Activated T-helper 1 cell treated with Interleukin-2 at 50 U/mL for 16 hours (primary cell): ENCODE measurements around the gene IDH3B.
"Not testable (repeated sequence)": the region's sequence is repeated elsewhere in the genome, so short reads cannot be mapped to it uniquely, and the experiment has no call there.

Experiments
- DNase-seq: peaks from one replicate; pipeline ENCODE4 v3.0.0-alpha.2; 2020; ENCODE audit warnings: low read depth

Gene IDH3B

DNA sequence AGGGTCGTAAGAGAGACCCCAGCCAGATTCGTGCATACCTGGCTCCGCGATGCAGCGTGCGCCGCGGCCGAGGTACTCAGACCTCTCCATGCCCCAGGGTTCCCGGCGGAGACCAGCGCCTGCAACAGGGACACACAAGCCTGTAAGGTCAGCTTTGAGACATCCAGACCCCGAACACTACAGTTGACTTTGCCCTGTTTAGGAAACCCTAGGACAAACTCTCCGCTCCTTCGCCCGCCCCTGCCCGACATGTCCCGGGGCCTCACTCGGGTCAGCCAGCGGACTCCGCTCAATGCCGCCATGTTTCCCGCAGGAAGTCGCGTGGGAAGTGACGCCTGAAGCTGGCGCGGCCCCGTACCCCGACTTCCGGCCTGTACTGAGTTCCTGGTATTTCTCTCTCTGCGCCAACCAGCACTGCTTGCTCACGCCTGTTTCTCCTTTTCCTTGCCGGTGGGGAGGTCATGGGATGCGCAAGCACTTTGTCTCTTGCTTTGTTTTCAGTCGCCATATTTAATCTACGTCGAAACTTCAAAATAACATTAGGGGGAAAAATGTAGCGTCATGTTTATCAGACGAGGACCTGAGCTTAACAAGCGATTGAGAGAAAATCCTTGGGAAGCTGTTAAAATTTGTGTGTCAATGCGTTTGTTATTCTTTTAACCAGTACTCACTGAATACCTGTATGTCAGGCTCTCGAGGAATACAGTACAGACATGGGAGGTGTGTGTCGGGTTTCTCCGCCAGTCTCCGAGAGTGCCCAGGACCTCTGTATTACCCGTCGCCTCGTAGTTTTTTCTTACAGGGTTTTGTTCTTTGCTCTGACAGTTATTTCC is at the start of gene IDH3B:
Gene IDH3B (minus strand): TSS at position 330 of the 833 bp plus-strand sequence. CDS start 28 bp downstream, at position 302.
- peak; percentile 87 for DNase-seq

DNA sequence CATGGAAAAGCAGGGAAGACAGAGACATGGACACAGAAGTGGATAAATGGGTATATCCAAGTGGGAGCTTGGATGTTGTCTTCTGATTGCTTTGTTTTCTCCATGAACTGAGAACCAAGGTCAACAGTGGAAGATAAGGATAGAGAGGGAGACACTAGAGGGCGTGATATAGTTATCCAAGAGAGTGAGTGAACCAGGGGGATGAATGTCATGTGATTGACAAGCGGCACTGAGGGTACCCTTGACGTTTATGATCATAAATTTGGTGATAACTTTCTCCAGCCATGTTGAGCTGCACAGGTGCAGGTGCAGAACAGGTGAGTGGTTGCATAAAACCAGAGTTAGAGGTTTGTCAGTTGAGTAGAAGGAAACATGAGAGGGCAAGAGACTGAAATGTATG is 49.3 kb upstream of the IDH3B start:
- DNase-seq: no peak

DNA sequence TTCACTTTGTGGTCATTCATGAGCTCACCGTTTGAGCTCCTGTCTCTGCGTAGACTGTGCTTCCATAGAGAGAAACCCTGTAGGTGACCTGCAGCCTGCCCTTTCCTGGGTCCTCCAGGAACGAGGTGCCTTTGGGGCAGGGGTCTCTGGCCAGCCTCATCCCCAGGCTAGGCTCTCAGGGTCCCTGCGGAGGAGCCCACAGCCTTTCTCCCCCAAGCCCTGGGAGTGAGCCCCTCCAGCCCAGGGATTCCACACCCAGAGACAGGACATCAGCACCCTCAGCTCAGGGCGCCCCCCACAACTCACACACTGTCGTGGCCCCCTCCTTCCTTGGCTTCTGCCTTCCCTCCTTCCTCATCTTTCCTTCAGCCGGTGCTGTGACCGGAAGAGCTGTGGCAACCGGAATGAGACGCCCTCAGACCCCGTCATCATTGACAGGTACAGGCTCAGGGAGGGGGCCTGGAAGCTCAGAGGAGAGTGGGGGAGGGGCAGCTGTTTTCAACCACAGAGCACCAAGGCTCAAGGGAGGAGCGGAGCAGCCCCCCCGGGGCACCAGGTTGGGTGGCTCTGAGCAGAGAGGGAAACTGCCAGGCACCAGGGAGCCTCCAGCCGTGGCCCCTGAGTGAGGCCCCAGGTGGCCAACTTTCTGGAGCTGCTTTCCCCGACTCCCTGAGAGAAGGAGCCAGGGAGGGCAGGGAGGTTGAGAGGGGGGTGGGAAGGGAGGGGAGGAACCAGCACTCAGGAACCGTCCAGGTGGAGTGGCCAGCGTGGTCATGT is 45.4 kb upstream of the IDH3B start:
- no peak for DNase-seq

DNA sequence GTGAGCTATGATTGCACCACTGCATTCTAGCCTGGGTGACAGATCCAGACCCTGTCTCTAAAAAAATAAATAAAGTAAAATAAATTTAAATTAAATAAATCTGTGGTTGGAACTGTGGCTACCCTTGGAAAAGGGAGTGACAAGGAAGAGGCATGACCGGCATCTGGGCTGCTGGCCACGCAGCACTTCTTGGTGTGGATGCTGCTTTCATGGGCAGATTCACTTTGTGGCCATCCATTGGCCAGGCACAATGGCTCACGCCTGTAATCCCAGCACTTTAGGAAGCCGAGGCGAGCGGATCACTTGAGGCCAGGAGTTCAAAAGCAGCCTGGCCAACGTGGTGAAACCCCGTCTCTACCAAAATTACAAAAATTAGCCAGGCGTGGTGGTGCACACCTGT is 44.6 kb upstream of the IDH3B start:
- no peak for DNase-seq

DNA sequence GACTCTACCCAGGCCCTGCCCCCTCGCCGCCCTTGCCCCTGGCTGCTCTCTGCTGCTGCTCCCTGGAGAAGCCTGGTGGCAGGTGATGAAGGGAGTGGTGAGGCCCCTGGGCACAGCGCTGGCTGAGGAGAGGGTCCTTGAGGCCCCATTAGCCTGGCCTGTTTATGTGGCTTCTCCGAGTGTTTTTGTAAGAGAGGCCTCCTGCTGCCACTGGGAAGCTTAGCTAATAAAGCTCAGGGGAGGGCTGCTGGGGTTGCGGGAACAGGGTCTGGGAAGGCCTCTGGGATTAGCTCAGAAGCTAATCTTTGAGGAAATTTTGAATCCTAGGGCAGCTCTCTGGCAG is 44.0 kb upstream of the IDH3B start:
- no peak for DNase-seq

DNA sequence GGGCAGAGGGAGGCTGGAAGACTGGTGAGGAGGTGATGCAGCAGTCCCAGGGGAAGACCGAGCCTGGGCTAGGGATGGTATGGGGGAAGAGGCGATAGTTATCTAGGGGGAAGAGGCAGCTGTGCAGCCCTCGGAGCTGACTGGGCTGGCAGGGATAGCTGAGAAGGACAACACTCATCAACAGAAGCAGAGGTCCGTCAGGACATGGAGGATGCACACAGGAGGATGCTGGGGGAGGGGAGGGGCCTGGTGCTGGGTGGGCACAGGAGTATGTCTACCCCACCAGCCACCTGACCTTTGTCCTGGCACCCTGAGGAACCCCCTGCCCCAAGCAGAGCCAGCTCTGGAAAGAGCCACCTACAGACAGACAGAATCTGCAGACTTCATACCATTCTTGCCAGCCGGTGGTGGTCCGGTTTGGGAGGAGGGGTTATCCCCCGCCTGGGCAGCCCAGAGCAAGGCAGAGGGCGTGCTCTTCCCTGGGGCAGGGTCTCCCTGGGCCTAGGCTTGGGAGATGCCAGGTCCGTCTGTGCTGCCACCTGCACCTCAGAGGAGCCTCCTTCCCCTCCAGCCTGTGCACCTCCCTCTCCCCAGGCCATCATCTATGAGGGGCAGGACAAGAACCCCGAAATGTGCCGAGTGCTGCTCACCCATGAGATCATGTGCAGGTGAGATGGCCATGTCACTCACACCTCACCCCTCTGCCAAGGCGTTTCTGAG is 43.5 kb upstream of the IDH3B start:
- no peak for DNase-seq

DNA sequence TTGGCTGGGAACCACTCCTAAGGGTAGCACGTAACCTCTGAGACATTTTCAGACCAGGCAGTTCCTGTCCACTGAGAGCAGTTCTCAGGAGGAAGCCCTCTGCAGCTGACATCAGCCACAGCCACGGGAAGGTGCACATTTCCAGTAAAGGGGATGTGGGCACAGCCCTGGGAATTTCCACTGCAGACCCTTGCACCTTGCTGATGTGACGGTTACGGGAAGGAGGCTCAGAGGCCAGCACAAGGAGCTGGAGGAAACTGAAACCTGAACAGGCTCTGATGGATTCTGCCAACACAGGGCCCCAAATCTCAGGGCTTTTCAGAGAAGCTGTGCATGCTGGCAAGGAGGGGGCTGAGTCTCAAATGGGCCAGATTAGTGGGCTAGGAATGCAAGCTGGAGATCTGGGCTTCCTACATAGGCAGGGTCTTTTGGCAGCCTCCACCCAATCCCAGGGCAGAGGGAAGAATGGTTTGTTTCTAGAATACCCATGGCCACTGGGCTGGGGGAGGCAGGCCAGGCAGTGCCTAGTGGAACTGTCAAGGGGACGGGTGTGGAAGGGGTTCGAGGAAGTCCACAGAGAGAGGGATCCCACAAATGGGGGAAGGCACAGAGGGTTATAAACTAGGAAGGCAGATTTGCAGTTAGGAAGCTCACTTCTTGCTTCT is 42.8 kb upstream of the IDH3B start:
- DNase-seq: no peak

DNA sequence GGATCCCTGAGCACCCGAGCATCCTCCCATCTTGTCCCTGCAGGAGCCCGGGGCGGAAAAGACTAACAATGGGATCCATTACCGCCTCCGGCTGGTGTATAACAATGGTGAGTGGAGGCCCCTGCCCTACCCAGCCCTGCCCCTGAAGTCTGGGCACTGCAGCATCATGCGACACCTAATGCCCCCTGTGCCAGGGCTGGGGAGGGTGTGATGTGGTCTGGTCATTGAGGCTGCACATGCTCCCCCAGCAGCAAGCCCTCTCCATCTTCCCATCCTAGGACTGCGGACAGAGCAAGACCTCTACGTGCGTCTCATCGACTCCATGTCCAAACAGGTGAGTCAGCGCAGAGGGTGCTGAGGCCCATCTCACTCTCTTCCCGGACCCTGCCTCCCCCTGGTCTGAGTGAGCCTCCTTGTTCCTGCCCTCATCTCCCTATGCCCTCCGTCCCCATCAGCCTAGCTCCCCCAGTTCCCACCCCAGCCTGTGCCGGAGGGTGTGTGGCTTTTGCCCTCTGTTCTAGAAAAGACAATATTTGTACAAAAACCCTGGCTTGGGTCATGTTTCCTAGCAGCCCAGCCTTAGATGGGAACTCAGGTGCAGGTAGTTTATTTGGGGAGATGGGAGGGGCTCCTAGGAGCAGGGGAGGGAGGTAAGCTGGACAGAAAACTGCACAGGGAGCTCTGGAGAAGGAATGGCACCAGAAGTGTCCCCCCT is 42.1 kb upstream of the IDH3B start:
- no peak for DNase-seq

DNA sequence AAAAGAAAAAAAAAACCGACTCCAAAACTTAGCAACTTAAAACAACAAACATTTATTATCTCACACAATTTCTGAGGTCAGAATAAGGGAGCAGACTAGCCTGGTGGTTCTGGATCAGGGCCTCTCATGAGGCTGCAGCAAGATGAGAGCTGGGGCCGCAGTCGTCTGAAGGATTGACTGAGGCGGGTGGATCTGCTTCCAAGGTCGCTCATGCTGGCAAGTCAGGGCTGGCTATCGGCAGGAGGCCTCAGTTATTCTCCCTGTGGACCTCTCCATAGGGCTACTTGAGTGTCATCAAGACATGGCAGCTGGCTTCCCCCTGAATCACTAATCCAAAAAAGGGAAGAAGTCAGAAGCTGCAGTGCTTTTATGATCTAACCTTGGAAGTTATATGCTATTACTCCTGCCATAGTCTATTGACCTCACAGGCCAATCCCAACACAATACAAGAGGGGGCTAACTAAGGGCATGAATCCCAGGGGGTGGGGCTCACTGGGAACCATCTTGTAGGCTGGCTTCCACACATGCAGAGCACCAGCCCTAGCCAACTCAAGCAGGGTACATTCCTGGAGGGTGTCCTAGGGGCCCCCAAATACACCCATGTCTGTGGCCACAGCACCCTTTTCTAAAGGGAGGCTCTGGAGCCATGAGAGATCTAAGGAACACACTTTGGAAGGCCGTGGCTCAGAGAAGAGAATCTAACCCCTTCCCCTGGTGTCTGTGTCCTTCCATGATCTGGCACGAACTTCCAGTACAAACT is 39.9 kb upstream of the IDH3B start:
- no peak for DNase-seq

DNA sequence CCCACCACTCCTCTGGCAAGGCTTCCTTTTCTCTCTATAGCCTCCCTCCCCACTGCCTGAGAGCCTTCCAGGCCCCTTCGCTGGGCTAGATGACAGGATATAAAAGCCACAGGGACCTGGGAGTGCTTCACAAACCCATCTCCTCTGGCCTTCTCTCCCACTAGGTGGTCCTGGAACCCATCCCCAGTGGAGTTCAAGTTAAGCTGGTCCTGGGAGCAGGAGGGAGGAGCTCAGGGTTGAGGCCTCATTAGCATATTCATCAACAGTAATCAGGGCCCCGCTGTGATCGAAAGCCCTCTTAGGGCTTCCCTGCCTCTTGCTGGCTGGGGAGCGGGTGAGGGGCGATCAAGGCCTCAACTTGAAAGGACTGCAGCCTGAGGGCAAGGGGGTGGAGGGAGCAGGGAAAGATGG is 37.7 kb upstream of the IDH3B start:
- no peak for DNase-seq

DNA sequence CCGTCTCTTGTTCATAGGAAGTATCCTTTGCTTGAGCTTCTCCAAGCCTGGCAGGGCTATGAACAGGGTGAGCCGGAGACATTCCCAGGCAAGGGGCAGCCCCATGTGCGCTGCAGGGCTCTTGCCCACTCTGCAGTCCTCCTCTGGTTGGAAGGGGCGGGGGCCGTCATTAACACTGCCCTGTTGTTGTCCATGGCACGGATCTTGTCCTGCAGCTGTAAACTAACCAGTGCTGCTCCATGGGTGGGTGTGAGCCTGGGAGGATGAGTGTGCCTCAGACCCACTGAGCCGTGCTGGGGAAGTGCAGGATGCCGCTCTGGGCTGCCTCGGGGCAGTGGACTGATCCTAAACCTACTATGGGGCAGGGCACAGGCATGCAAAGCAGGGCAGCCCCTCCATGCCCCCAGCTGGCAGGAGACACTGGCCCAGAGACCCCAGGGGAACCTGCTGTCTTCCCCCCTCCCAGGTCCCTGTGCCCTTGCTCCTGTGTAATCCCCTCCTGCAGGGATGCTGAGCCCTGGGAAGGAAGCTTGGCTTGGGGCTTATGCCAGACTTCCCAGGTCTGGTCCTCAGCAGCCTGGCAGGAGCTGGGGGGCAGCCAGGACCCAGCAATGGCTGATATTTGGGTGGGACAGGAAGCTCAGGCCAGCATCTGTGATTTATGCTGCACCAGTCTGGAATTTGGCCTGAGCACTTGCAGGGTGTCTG is 37.1 kb upstream of the IDH3B start:
- no peak for DNase-seq

DNA sequence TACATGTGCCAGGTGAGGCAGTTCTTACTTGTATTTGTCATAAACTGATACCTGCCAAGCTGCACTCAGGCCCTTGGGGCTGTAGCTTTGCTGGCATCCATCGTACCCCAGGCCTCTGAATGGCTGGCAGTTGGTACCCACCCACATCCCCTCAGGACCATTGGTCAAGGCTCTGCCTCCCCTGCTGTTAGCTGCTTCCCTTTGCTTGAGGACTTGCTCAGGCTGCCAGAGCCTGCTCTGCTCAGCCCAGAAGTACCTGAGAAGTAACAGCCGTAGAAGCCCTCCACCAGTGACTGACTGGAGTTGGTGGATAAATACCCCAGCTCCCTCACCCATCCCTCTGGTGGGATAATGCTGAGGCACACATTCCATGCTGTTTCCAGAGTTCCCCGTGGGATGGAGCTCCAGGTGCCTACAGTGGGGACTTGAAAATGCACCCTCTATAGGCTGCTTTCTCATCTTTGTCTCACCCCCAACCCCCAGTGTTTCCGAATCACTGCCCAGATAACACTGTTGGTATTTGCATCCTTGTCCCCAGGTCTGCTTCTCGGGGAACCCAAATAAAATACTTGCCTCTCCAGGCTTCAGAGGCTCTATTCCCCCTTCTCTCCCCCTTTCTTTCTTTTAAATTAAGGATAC is 35.9 kb upstream of the IDH3B start:
- DNase-seq: no peak

DNA sequence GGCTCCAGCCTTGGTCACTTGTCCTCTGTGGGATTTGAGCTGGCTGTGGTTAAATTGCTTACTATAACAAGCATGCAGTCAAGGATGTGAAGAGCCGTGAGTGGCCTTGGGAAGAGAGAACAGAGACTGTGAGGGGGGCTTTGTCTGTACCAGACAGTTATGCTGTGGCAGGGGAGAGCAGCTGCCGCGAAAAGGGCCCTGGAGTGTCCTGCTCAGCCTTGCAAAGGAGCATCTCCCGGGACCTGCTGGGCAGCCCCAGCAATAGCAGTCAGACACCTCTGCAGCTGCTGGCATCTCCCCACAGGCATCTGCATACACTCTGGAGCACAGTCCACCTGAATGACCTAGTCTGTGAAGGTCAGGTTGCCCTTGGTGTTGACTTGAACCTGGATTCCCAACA is 34.9 kb upstream of the IDH3B start:
- DNase-seq: no peak

DNA sequence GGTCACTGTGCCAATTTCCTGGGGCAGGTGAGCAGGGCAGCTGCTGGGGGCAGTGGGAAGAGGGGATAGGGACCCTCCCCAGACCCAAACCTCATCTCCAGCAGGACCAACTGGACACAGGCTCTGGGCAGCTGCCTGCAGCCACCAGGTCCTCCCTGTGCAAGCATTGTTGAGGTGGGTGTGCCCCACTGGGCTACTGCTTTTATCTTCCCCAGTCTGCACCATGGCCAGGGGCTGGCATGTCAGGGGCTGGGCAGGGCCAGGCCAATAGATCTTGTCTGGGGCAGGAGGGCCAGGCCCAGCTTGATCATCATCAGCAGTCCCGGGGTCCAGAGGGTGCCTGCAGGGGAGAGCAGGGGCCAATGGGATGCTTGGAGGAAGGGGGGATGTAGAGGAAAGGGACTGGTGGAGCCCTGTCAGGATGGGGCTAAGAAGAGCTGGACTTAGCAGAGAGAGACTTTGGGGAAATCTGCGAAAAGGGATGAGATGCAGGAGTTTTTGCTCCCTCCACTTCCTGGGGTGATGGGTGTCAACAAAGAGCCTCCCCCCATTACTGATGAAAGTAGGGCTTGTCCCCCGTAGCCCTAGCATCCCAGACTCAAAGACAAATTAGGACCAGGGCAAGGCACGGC is 34.3 kb upstream of the IDH3B start:
- DNase-seq: no peak

DNA sequence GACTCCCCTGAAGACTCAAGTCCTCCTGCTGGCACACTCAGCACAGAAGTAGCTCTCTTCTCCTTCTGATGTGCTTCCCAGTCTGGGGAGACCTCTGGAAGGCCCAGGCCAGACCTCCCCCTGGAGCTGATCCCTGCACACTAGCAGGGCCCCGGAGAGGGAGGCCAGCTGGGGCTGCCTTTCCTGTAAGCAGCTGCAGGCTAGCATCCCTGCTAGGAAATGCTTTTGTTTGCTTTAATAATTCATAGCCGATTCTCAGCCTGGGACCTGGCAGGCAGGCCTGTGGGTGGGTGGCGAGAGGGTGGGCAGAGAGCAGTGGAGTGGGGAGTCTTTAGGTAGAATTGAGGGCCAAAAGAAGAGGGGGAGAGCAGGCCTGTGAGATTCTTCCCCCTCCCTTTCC is 33.8 kb upstream of the IDH3B start:
- DNase-seq: no peak

DNA sequence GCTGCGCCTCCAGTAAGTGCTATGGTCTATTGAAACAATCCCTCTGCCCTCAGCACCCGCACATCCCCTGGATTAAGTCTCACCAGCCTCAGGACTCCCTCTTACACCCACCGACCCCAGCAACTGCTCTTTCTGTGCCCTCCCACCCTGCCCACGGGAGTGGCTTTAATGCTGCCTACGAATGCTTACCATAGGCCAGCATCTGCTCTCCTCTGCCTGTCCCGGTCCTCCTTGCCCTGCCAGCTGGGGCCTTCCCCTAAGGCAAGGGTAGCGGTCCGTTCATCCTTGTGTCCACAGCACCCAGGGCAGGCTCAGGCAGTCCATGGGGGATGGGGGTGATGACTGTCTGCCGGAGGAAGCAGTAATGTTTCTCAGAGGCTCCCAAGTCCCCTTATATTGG is 32.6 kb upstream of the IDH3B start:
- no peak for DNase-seq

DNA sequence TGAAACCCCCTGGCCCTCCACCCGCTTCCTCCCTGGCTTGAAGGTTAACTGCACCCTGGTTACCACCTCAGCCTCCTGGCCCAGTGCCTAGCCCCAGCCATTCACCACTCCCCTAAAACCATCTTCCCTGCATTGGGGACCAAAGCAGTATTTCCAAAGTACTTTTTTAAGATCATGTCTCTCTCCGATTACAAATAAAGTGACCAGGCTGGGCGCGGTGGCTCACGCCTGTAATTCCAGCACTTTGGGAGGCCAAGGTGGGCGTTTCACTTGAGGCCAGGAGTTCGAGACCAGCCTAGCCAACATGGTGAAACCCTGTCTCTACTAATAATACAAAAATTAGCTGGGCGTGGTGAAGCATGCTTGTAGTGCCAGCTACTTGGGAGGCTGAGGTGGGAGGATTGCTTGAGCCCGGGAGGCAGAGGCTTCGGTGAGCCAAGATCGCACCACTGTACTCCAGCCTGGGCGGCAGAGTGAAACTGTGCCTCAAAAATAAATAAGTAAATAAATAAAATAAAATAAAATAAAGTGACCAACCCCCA is 32.0 kb upstream of the IDH3B start:
- DNase-seq: not testable (repeated sequence)

DNA sequence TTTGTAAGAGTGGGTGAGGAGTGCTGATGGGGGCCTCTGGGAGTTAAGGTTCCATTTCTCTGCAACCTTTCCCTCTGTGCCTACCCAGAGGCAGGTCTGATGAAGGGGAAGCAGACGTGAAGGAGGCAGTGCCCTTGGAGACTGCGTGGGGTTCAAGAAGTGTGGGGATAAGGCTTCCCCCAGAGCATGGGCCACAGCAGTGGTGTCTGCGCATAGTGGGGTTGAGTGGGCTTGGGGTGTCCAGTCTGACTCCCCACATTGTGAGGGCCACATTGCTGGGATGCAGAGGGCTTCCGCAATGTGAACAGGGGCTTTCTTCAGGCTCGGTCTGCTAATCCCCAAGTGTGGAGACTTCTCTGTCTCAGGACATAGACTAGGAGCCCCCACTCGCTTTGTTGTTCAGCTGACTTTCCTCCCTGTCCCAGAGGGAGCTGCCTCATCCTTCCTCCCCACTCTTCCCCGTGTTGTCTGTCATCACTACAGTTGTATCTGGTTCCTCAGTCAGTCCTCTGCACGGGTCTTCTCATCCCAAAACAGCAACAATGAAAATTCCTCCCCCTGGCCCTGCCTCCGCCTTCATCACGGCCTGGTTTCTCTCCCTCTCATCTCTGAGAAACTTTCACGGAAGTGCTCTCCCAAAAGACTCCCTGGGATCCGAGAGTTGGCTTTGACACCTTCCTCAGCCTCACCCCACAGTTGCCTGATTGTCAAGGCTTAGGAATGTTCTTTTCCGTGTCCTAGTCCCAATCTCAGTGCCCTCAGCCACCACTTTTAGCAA is 31.4 kb upstream of the IDH3B start:
- DNase-seq: no peak
